ENCODE results near the gene IGLL1. TPM values are rescaled to one million over a fixed set of nuclear protein-coding genes. Genes with fewer than 3 reads are reported as not detected.

IGLL1 gene
- total RNA-seq, 6 donors from 2014 or later, result not detected

- H3K4me1 ChIP-seq, result no peaks in the 10 kb centered on the region
- H3K27ac ChIP-seq, result no peak overlapping the region
- H3K9me3 ChIP-seq, result no peaks in the 10 kb centered on the region
- H3K27me3 ChIP-seq, result no peaks in the 10 kb centered on the region
- WGBS, 2 donors, result 80 to 85% methylated on average over 13 to 19 of the region's 21 CpGs
- TF ChIP-seq EP300 (IDR thresholded peaks at IDR 0.05) (no peak), POLR2A (IDR thresholded peaks at IDR 0.05) (no peak), POLR2AphosphoS5 (IDR thresholded peaks at IDR 0.05) (no peak), CTCF (IDR thresholded peaks at IDR 0.05) (no peak)
- no peak for ATAC-seq (ENCODE audit: low FRiP score in 2 of 2)
- no peak overlapping the region for H3K4me3 ChIP-seq
- no peaks in the 10 kb centered on the region for H3K36me3 ChIP-seq
- DNase-seq, result no peak
Measured at GRCh38 chr22:23553924-23554870, 25.9 kb downstream of the IGLL1 start.

GRCh38 chr22:23553438-23553837, 26.7 kb downstream of the IGLL1 start:
- Histone ChIP-seq H3K9me3 (no peaks in the 10 kb centered on the region), H3K4me3 (no peak overlapping the region), H3K27ac (no peak overlapping the region), H3K36me3 (no peaks in the 10 kb centered on the region), H3K4me1 (no peaks in the 10 kb centered on the region), H3K27me3 (no peaks in the 10 kb centered on the region)
- 66 to 84% methylated on average over 5 of the region's 5 CpGs for WGBS, 2 donors
- no peak for DNase-seq
- TF ChIP-seq CTCF (IDR thresholded peaks at IDR 0.05) (no peak), POLR2AphosphoS5 (IDR thresholded peaks at IDR 0.05) (no peak), POLR2A (IDR thresholded peaks at IDR 0.05) (no peak), EP300 (IDR thresholded peaks at IDR 0.05) (no peak)
- no peak for ATAC-seq (ENCODE audit: low FRiP score in 2 of 2)

- no peaks in the 10 kb centered on the region for H3K4me1 ChIP-seq
- no peak for DNase-seq
- H3K36me3 ChIP-seq, result no peaks in the 10 kb centered on the region
- H3K4me3 ChIP-seq, result no peak overlapping the region
- TF ChIP-seq POLR2A (IDR thresholded peaks at IDR 0.05), result no peak
- TF ChIP-seq EP300 (IDR thresholded peaks at IDR 0.05), result no peak
- TF ChIP-seq CTCF (IDR thresholded peaks at IDR 0.05), result no peak
- TF ChIP-seq POLR2AphosphoS5 (IDR thresholded peaks at IDR 0.05), result no peak
- ATAC-seq (ENCODE audit: low FRiP score in 2 of 2), result no peak
- H3K27me3 ChIP-seq, result no peaks in the 10 kb centered on the region
- H3K27ac ChIP-seq, result no peak overlapping the region
- H3K9me3 ChIP-seq, result peaks cover 0 to 7% (median 2%) of the 10 kb centered on the region in 4 donors
Measured at GRCh38 chr22:23552573-23552972, 27.5 kb downstream of the IGLL1 start.

- no peak for ATAC-seq (ENCODE audit: low FRiP score in 2 of 2)
- no peaks in the 10 kb centered on the region for H3K27me3 ChIP-seq
- DNase-seq, result no peak
Measured at GRCh38 chr22:23551385-23551784, 28.7 kb downstream of the IGLL1 start.

More at GRCh38 chr22:23551385-23551784, 28.7 kb downstream of the IGLL1 start:
- TF ChIP-seq EP300 (IDR thresholded peaks at IDR 0.05) (no peak), POLR2AphosphoS5 (IDR thresholded peaks at IDR 0.05) (no peak), POLR2A (IDR thresholded peaks at IDR 0.05) (no peak), CTCF (IDR thresholded peaks at IDR 0.05) (no peak)
- no peak overlapping the region for H3K4me3 ChIP-seq
- H3K4me1 ChIP-seq, result no peaks in the 10 kb centered on the region
- H3K27ac ChIP-seq, result no peak overlapping the region
- peaks cover 0 to 11% (median 3%) of the 10 kb centered on the region in 4 donors for H3K9me3 ChIP-seq
- H3K36me3 ChIP-seq, result no peaks in the 10 kb centered on the region

Measured in upper lobe of left lung (tissue), 6 donors.